ENCODE measurements around the gene C1GALT1. TPM values are rescaled to one million over a fixed set of nuclear protein-coding genes. Genes with fewer than 3 reads are reported as not detected.
A peak's percentile ranks its signal among the peaks of the same experiment; 100 is the strongest.
"Not testable (repeated sequence)": the region's sequence is repeated elsewhere in the genome, so short reads cannot be mapped to it uniquely, and the experiment has no call there.

The C1GALT1 gene
- total and polyA plus RNA-seq, 3 experiments from 2014 or later: 40.4 to 53.4 (median 40.7) TPM

DNA sequence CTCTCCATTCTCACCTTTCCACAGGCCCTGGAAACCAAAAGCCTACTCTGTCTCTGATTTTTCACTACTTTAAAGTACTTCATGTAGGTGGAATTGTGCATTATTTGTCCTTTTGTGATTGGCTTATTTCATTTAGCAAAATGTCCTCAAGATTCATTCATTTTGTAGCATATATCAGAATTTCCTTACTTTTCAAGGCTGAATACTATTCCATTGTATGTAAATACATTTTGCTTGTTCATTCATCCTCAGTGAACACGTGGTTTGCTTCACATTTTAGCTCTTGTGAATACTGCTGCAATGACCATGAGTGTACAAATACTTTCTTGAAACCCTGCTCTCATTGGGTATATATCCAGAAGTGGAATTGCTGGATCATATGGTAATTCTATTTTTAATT, 8.8 kb downstream of the C1GALT1 start:
- H3K36me3 ChIP-seq (ENCODE audit: insufficient read depth, low read length): no peaks in the 10 kb centered on the region
- Mint-ChIP-seq H3K27me3 (no peaks in the 10 kb centered on the region), H3K9me3 (no peaks in the 10 kb centered on the region), H3K27ac (no peak overlapping the region), H3K4me3 (no peak overlapping the region), H3K36me3 (peaks cover 3 to 9% (median 6%) of the 10 kb centered on the region in 3 donors), H3K4me1 (peaks cover 45 to 65% (median 48%) of the 10 kb centered on the region in 3 donors)
- DNase-seq: no peak
- no peak overlapping the region for H3K4me3 ChIP-seq (ENCODE audit: low read length)
- peaks cover 43% of the 10 kb centered on the region for H3K4me1 ChIP-seq (ENCODE audit: insufficient read depth, low read length)
- no peaks in the 10 kb centered on the region for H3K9me3 ChIP-seq (ENCODE audit: low read length)
- no peak overlapping the region for H3K27ac ChIP-seq (ENCODE audit: low read depth, low read length)
- no peaks in the 10 kb centered on the region for H3K27me3 ChIP-seq (ENCODE audit: insufficient read depth, low read length, poor library complexity, severe bottlenecking)
- ChIA-PET POLR2A (no interaction called here), CTCF (interaction anchor here (1.1 kb wide), 1 partner anchor 10 kb away, joined by 3 read pairs; no protein-coding TSS in a partner anchor)

DNA sequence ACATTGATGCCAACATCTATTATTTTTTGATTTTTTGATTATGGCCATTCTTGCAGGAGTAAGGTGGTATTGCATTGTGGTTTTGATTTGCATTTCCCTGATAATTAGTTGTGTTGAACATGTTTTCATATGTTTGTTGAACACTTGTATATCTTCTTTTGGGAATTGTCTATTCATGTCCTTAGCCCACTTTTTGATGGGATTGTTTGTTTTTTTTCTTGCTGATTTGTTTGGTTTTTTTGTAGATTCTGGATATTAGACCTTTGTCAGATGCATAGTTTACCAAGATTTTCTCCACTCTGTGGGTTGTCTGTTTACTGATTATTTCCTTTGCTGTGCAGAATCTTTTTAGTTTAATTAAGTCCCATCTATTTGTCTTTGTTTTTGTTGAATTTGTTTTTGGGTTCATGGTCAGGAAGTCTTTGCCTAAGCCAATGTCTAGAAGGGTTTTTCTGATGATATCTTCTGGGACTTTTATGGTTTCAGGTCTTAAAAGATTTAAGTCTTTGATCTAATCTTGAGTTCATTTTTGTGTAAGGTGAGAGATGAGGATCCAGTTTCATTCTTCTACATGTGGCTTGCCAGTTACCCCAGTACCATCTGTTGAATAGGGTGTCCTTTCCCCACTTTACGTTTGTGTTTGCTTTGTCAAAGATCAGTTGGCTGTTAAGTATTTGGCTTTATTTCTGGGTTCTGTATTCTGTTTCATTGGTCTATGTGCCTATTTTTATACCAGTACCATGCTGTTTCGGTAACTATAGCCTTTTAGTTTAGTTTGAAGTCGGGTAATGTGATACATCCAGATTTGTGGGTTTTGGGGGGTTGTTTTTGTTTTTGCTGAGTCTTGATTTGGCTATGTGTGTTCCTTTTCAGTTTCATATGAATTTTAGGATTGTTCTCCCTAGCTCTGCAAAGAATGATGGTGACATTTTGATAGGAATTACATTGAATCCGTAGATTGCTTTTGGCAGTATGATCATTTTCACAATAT, 10.7 kb downstream of the C1GALT1 start:
- H3K27me3 Mint-ChIP-seq; H3K27ac ChIP-seq (ENCODE audit: low read depth, low read length); H3K4me3 ChIP-seq (ENCODE audit: low read length); H3K9me3 ChIP-seq (ENCODE audit: low read length); POLR2A ChIA-PET; H3K9me3 Mint-ChIP-seq; H3K27me3 ChIP-seq (ENCODE audit: insufficient read depth, low read length, poor library complexity, severe bottlenecking); H3K36me3 ChIP-seq (ENCODE audit: insufficient read depth, low read length): not testable (repeated sequence)
- peaks cover 29% of the 10 kb centered on the region for H3K4me1 ChIP-seq (ENCODE audit: insufficient read depth, low read length)
- Mint-ChIP-seq H3K36me3 (peaks cover 4 to 11% (median 6%) of the 10 kb centered on the region in 3 donors), H3K27ac (peak overlapping the region; percentile 8 to 94 (median 71)), H3K4me1 (peaks cover 56 to 80% (median 64%) of the 10 kb centered on the region in 3 donors), H3K4me3 (peak overlapping the region; percentile 4 to 63 (median 49))
- DNase-seq: peak in 2 of 5 donors; percentile 29 to 52
- CTCF ChIA-PET: interaction anchor here (1.1 to 1.7 kb wide), 2 partner anchors 11 to 89 kb away, joined by 3 to 5 read pairs; no protein-coding TSS in a partner anchor

DNA sequence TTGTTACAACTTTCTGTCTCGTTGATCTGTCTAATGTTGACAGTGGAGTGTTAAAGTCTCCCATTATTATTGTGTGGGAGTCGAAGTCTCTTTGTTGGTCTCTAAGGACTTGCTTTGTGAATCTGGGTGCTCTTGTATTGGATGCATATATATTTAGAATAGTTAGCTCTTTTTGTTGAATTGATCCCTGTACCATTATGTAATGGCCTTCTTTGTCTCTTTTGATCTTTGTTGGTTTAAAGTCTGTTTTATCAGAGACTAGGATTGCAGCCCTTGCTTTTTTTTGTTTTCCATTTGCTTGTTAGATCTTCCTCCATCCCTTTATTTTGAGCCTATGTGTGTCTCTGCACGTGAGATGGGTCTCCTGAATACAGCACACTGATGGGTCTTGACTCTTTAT, 17.2 kb downstream of the C1GALT1 start:
- H3K27me3 ChIP-seq (ENCODE audit: insufficient read depth, low read length, poor library complexity, severe bottlenecking); H3K27me3 Mint-ChIP-seq; H3K9me3 ChIP-seq (ENCODE audit: low read length); CTCF ChIA-PET; H3K36me3 ChIP-seq (ENCODE audit: insufficient read depth, low read length); DNase-seq; H3K4me3 Mint-ChIP-seq; POLR2A ChIA-PET; H3K4me3 ChIP-seq (ENCODE audit: low read length); H3K27ac ChIP-seq (ENCODE audit: low read depth, low read length): not testable (repeated sequence)
- Mint-ChIP-seq H3K9me3 (peaks cover 0 to 11% (median 2%) of the 10 kb centered on the region in 5 donors), H3K36me3 (peaks cover 3 to 19% (median 11%) of the 10 kb centered on the region in 3 donors), H3K4me1 (peaks cover 85 to 92% (median 92%) of the 10 kb centered on the region in 3 donors), H3K27ac (peak overlapping the region in 3 of 8 donors; percentile 42 to 58 (median 49))
- peaks cover 45% of the 10 kb centered on the region for H3K4me1 ChIP-seq (ENCODE audit: insufficient read depth, low read length)

DNA sequence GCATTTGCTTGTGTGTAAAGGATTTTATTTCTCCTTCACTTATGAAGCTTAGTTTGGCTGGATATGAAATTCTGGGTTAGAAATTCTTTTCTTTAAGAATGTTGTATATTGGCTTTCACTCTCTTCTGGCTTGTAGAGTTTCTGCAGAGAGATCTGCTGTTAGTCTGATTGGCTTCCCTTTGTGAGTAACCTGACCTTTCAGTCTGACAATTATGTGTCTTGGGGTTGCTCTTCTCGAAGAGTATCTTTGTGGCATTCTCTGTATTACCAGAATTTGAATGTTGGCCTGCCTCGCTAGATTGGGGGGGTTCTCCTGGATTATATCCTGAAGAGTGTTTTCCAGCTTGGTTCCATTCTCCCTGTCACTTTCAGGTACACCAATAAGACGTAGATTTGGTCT, 17.9 kb downstream of the C1GALT1 start:
- H3K36me3 ChIP-seq (ENCODE audit: insufficient read depth, low read length); H3K9me3 ChIP-seq (ENCODE audit: low read length); H3K4me3 ChIP-seq (ENCODE audit: low read length); H3K27ac ChIP-seq (ENCODE audit: low read depth, low read length); DNase-seq; H3K27me3 ChIP-seq (ENCODE audit: insufficient read depth, low read length, poor library complexity, severe bottlenecking); CTCF ChIA-PET; H3K27me3 Mint-ChIP-seq: not testable (repeated sequence)
- POLR2A ChIA-PET: interaction anchor here (1.2 kb wide), 1 partner anchor 17 kb away, joined by 3 read pairs; no protein-coding TSS in a partner anchor
- Mint-ChIP-seq H3K36me3 (peaks cover 3 to 19% (median 11%) of the 10 kb centered on the region in 3 donors), H3K9me3 (peaks cover 0 to 11% (median 2%) of the 10 kb centered on the region in 5 donors), H3K4me1 (peaks cover 84 to 92% (median 92%) of the 10 kb centered on the region in 3 donors), H3K4me3 (peak overlapping the region in 2 of 7 donors; percentile 0 to 32), H3K27ac (peak overlapping the region in 5 of 8 donors; percentile 7 to 66 (median 37))
- peaks cover 44% of the 10 kb centered on the region for H3K4me1 ChIP-seq (ENCODE audit: insufficient read depth, low read length)

DNA sequence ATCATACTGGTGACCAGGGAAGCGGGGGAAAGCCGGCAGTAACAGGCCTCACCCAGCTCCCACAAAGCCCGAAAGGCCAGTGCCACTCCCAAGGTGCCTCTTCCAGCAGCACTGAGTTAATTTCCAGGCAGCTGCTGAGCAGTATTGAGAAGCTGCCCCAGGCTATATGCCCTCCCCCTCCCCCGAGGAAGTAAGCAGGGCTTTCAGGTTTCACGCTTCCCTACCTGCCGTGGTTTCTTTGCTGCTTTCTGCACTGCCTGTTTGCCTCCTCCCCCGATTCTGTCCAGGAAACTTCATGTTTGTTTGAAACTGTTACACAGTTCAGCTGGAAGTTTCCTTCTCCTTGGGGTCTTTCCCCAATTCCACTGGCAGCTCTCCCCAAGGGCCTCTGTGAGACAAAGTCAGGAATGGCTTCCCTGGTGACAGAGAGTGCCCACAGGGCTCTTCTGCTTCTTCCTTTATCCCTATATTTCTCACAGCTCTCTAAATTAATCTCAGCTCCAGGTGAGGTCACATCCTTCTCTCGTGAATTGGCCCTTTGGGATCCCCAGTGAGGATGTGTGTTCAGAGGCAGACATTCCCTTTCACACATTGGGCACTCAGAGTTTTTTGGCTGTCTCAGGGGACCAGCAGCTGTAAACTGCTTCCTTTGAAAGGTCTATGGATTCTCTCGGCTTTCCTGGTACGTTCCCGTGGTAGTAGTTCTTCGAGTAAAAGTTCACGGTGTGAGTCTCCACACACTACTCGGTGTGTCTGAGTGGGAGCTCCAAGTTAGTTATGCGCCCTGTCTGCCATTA, 19.4 kb downstream of the C1GALT1 start:
- no peaks in the 10 kb centered on the region for H3K27me3 Mint-ChIP-seq
- ChIA-PET CTCF (interaction anchor here (0.9 to 1.3 kb wide), 2 partner anchors 10 to 20 kb away, joined by 3 to 4 read pairs; no protein-coding TSS in a partner anchor), POLR2A (interaction anchor here (1.2 kb wide), 1 partner anchor 19 kb away, joined by 3 read pairs; no protein-coding TSS in a partner anchor)
- peak overlapping the region; percentile 42 to 81 (median 71) for H3K4me3 Mint-ChIP-seq
- peaks cover 0 to 9% (median 0%) of the 10 kb centered on the region in 5 donors for H3K9me3 Mint-ChIP-seq
- Histone ChIP-seq H3K4me3 (ENCODE audit: low read length) (peak overlapping the region; percentile 43), H3K27ac (ENCODE audit: low read depth, low read length) (no peak overlapping the region), H3K36me3 (ENCODE audit: insufficient read depth, low read length) (no peaks in the 10 kb centered on the region), H3K9me3 (ENCODE audit: low read length) (no peaks in the 10 kb centered on the region), H3K4me1 (ENCODE audit: insufficient read depth, low read length) (peaks cover 42% of the 10 kb centered on the region), H3K27me3 (ENCODE audit: insufficient read depth, low read length, poor library complexity, severe bottlenecking) (no peaks in the 10 kb centered on the region)
- H3K36me3 Mint-ChIP-seq: peaks cover 3 to 20% (median 11%) of the 10 kb centered on the region in 3 donors
- H3K27ac Mint-ChIP-seq: peak overlapping the region; percentile 63 to 96 (median 92)
- H3K4me1 Mint-ChIP-seq: peaks cover 82 to 89% (median 88%) of the 10 kb centered on the region in 3 donors
- DNase-seq: peak; percentile 17 to 61 (median 39)

DNA sequence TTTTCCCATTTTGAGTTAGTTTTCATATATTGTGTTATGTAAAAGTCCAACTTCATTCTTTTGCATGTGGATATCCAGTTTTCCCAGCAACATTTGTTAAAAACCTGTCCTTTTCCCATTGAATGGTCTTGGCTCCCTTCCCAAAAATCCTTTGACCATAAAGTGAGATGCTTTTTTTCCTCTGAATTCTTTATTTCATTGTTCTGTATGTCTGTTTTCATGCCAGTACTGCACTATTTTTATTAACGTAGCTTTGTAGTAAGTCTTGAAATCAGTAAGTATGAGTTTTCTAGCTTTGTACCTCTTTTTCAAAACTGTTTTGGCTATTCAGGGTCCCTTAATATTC, 20.0 kb downstream of the C1GALT1 start:
- CTCF ChIA-PET: interaction anchor here (0.9 kb wide), 1 partner anchor 9 kb away, joined by 3 read pairs; no protein-coding TSS in a partner anchor
- Histone ChIP-seq H3K27ac (ENCODE audit: low read depth, low read length) (no peak overlapping the region), H3K4me1 (ENCODE audit: insufficient read depth, low read length) (peaks cover 42% of the 10 kb centered on the region), H3K27me3 (ENCODE audit: insufficient read depth, low read length, poor library complexity, severe bottlenecking) (no peaks in the 10 kb centered on the region), H3K4me3 (ENCODE audit: low read length) (no peak overlapping the region), H3K9me3 (ENCODE audit: low read length) (no peaks in the 10 kb centered on the region), H3K36me3 (ENCODE audit: insufficient read depth, low read length) (no peaks in the 10 kb centered on the region)
- Mint-ChIP-seq H3K36me3 (peaks cover 9 to 25% (median 16%) of the 10 kb centered on the region in 3 donors), H3K9me3 (peaks cover 0 to 9% (median 0%) of the 10 kb centered on the region in 5 donors), H3K27ac (peak overlapping the region in 7 of 8 donors; percentile 63 to 96 (median 91)), H3K4me1 (peaks cover 86 to 91% (median 91%) of the 10 kb centered on the region in 3 donors), H3K4me3 (peak overlapping the region; percentile 42 to 81 (median 71)), H3K27me3 (no peaks in the 10 kb centered on the region)
- no peak for DNase-seq
- POLR2A ChIA-PET: no interaction called here

DNA sequence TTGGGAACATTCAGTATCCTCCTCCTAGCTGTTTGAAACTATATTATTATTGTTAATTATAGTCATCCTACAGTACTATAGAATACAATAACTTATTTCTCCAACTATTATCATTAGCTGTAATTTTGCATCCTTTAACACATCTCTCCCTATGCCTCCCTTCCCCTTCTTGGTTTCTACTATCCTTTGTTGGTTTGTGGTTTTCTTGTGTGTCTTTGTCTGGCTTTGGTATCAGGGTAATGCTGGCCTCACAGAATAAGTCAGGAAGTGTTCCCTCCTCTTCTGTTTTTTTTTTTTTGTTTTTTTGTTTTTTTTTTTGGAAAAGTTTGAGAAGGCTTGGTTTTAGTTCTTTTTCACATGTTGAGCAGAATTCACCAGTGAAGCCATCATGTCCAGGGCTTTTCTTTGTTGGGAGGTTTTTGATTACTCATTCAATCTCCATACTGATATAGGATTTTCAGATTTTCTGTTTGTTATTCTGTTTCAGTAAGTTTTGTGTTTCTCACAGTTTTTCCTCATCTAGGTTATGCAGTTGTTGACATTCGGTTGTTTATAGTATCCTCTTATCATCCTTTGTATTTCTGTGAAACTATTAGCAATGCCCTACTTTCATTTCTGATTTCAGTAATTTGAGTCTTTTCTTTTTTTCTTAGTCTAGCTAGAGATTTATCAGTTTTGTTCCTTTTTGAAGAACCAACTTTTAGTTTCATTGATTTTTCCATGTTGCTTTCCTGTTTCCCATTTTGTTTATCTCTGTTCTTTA, 21.6 kb downstream of the C1GALT1 start:
- CTCF ChIA-PET: no interaction called here
- peaks cover 11 to 24% (median 16%) of the 10 kb centered on the region in 3 donors for H3K36me3 Mint-ChIP-seq
- no peaks in the 10 kb centered on the region for H3K36me3 ChIP-seq (ENCODE audit: insufficient read depth, low read length)

More for the DNA sequence above, 21.6 kb downstream of the C1GALT1 start:
- H3K4me1 ChIP-seq (ENCODE audit: insufficient read depth, low read length): peaks cover 42% of the 10 kb centered on the region
- Mint-ChIP-seq H3K9me3 (peaks cover 0 to 8% (median 0%) of the 10 kb centered on the region in 5 donors), H3K27me3 (no peaks in the 10 kb centered on the region), H3K4me3 (peak overlapping the region; percentile 19 to 82 (median 54)), H3K4me1 (peaks cover 78 to 89% (median 88%) of the 10 kb centered on the region in 3 donors), H3K27ac (peak overlapping the region in 7 of 8 donors; percentile 7 to 83 (median 53))
- H3K27me3 ChIP-seq (ENCODE audit: insufficient read depth, low read length, poor library complexity, severe bottlenecking): no peaks in the 10 kb centered on the region
- POLR2A ChIA-PET: interaction anchor here (0.6 kb wide), 1 partner anchor 56 kb away, joined by 3 read pairs; no protein-coding TSS in a partner anchor
- no peak overlapping the region for H3K4me3 ChIP-seq (ENCODE audit: low read length)
- no peak overlapping the region for H3K27ac ChIP-seq (ENCODE audit: low read depth, low read length)
- DNase-seq: no peak
- no peaks in the 10 kb centered on the region for H3K9me3 ChIP-seq (ENCODE audit: low read length)
